Measurements from ENCODE around the gene ANKS6.

DNA sequence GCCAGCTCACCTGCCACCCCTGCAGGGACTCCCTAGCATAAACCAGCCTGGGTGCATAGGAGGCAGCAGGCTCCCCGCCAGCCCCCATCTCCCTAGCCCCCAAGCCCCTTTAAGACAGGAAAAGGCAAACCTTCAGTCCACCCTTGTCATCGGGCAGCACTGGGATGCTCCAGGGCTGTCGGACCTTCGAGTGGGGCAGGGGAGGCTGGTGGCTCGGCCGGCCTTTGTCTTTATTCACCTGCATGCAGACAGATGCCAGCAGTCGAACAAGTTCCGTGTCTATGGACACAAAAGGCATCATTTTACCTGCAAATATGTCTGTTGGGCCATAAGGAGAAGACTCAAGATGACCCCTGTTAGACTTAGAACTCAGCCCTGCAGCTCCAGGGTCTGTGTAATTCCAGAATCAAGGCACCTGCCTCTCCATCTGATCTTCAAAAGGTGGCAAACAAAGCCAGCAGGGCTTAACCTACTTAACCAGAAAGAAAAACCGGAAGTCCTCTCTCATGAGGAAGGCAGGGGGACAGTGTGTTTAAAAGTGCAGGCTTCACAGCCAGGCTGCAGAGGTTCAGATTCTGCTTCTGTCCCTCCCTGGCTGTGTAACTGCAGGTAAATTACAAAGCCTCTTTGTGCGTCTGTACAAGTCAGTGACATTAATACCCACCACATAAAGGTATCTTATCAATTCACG, 16.2 kb downstream of the ANKS6 start:
- TF ChIP-seq POLR2A (IDR thresholded peaks at IDR 0.05) = no peak
- TF ChIP-seq, protein P1, sequence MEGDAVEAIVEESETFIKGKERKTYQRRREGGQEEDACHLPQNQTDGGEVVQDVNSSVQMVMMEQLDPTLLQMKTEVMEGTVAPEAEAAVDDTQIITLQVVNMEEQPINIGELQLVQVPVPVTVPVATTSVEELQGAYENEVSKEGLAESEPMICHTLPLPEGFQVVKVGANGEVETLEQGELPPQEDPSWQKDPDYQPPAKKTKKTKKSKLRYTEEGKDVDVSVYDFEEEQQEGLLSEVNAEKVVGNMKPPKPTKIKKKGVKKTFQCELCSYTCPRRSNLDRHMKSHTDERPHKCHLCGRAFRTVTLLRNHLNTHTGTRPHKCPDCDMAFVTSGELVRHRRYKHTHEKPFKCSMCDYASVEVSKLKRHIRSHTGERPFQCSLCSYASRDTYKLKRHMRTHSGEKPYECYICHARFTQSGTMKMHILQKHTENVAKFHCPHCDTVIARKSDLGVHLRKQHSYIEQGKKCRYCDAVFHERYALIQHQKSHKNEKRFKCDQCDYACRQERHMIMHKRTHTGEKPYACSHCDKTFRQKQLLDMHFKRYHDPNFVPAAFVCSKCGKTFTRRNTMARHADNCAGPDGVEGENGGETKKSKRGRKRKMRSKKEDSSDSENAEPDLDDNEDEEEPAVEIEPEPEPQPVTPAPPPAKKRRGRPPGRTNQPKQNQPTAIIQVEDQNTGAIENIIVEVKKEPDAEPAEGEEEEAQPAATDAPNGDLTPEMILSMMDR (IDR thresholded peaks at IDR 0.05) = no peak
